Right lobe of liver (tissue), 6 donors: ENCODE measurements around the gene TRIM24. TPM values are rescaled to one million over a fixed set of nuclear protein-coding genes. Genes with fewer than 3 reads are reported as not detected.

Experiments used
- ATAC-seq, 4 donors: fragments of 200-7000 bp; cut with Tn5 transposase; one replicate each; pipeline ENCODE4 v1.9.1; 2020; ENCODE audit warnings: mild to moderate bottlenecking in 4 of 4, moderate library complexity in 4 of 4
- DNase-seq, 3 donors: peaks; one replicate each; pipeline ENCODE4 v3.0.0-alpha.2; 2020
- H3K27ac ChIP-seq, 3 donors: fragments of 200-600 bp; one replicate each; pipeline ENCODE4 v1.8.0; 2022
- H3K27me3 ChIP-seq, 2 donors: fragments of 200-600 bp; one replicate each; pipeline ENCODE4 v1.8.0; 2022
- H3K36me3 ChIP-seq, 4 donors: fragments of 200-600 bp; sonication (generic) in 1 of 4; one replicate each; pipeline versions ENCODE4 v1.5.1 to v1.8.0; 2017 to 2022; ENCODE audit warnings: control low read depth in 1 of 4
- H3K4me1 ChIP-seq, 4 donors: fragments of 200-600 bp; sonication (generic) in 1 of 4; one replicate each; pipeline versions ENCODE4 v1.5.1 to v1.8.0; 2017 to 2022; ENCODE audit warnings: control low read depth in 1 of 4
- H3K4me3 ChIP-seq, 3 donors: fragments of 200-600 bp; one replicate each; pipeline ENCODE4 v1.8.0; 2022
- H3K9me3 ChIP-seq, 4 donors: fragments of 200-600 bp; sonication (generic) in 1 of 4; one replicate each; pipeline versions ENCODE4 v1.5.1 to v1.8.0; 2017 to 2022; ENCODE audit warnings: control low read depth in 1 of 4
- POLR2A ChIP-seq: fragments of 450-650 bp; IDR thresholded peaks from one replicate; pipeline ENCODE4 v1.6.1; 2017; ENCODE audit warnings: antibody characterized with exemption, mild to moderate bottlenecking
- WGBS: methylation state at CpG from one replicate; pipeline ENCODE4 v1.1.6; 2018; ENCODE audit warnings: low coverage, low lambda C conversion rate; ENCODE audit not compliant: insufficient coverage; ENCODE audit errors: missing lambda C conversion rate; 5-methylcytosine and 5-hydroxymethylcytosine counted together
- intact Hi-C, 2 donors: fragments of 100-400 bp; cut with DNase I; formaldehyde crosslinking; loops; one replicate each; pipeline versions ENCODE4 v1.11.2 to v1.14.1; 2022
- total RNA-seq, 6 experiments: library from RNA; depleted of rRNA in 2 of 6; stranded (reverse); fragments of >200 nt in 2 of 6; fragmentation: NEBNext Ultra II Directional in 3 of 6; extraction: Animal tissue kit (Norgen Biotek cat#: 25700) in 3 of 6; gene quantifications; one replicate each; pipeline versions ENCODE4 v1.1.0 to v1.2.4, GENCODE V29; 2016 to 2023
- TF ChIP-seq, protein P1 (sequence below), 4 donors: fragments of 200-600 bp in 3 of 4; fragments of 450-650 bp in 1 of 4; IDR thresholded peaks; one replicate each; pipeline versions ENCODE4 v1.5.1 to v1.8.0; 2016 to 2022; ENCODE audit warnings: antibody characterized with exemption in 4 of 4, mild to moderate bottlenecking in 2 of 4
- donor health status: DM: no; HTN: yes; CAD: no.
- donor health status: DM: no; HTN: no; CAD: no.
- donor health status: DM: no; HTN: no; CAD: no.
- donor health status: DM: no; HTN: yes; CAD: no.
- donor health status: DM: no; HTN: yes; CAD: no.

The TRIM24 gene
- total RNA-seq, 6 experiments from 2014 or later, result 14.5 to 18.9 (median 16.5) TPM

DNA sequence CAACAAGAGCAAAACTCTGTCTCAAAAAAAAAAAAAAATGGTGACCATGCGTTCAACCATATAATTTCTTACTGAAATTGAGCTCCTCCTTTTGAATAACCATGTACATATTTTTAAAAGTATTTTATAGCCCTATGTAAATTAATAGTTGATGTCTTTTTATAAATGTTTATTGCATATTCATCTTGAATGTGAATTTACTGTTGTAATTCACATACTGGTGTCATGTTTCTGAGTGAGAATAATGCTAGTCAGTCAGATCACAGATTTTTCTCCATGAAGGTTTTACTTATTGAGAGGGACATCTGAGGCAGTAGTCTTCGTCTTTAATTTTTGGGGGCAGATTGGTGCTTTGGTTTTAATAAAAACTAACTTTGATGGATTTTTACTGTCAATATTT, 128.9 kb downstream of the TRIM24 start:
- ATAC-seq, result no peak
- intact Hi-C loops, result no loop called here
- no peak overlapping the region for H3K4me3 ChIP-seq
- H3K9me3 ChIP-seq, result no peaks in the 10 kb centered on the region
- H3K36me3 ChIP-seq, result peaks cover 0 to 21% (median 6%) of the 10 kb centered on the region in 4 donors
- no peak for TF ChIP-seq POLR2A
- TF ChIP-seq, protein P1, sequence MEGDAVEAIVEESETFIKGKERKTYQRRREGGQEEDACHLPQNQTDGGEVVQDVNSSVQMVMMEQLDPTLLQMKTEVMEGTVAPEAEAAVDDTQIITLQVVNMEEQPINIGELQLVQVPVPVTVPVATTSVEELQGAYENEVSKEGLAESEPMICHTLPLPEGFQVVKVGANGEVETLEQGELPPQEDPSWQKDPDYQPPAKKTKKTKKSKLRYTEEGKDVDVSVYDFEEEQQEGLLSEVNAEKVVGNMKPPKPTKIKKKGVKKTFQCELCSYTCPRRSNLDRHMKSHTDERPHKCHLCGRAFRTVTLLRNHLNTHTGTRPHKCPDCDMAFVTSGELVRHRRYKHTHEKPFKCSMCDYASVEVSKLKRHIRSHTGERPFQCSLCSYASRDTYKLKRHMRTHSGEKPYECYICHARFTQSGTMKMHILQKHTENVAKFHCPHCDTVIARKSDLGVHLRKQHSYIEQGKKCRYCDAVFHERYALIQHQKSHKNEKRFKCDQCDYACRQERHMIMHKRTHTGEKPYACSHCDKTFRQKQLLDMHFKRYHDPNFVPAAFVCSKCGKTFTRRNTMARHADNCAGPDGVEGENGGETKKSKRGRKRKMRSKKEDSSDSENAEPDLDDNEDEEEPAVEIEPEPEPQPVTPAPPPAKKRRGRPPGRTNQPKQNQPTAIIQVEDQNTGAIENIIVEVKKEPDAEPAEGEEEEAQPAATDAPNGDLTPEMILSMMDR (IDR thresholded peaks at IDR 0.05), result no peak
- no peaks in the 10 kb centered on the region for H3K4me1 ChIP-seq
- H3K27me3 ChIP-seq, result no peaks in the 10 kb centered on the region
- DNase-seq, result no peak
- WGBS, result 96% methylated on average over 2 of the region's 2 CpGs
- no peak overlapping the region for H3K27ac ChIP-seq

DNA sequence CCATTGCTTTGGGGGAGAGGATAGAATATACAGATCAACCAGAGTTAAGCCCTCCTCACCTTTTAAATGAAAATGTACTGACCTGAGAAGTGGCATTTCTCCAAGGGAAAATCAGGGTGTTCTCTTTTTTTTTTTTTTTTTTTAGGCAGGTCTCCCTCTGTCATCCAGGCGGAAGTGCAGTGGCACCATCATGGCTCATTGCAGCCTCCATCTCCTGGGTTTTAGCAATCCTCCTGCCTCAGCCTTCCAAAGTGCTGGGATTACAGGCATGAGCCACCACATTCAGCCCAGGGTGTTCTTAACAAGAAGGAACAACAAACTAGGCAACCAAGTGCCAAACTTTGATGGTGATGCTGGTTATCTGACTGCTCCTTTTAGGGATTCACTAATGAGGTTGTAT, 130.1 kb downstream of the TRIM24 start:
- WGBS, result no CpG with 5 or more reads among the region's 1 CpG
- intact Hi-C loops, result no loop called here
- ATAC-seq, result no peak
- TF ChIP-seq POLR2A, result no peak
- TF ChIP-seq, protein P1 (IDR thresholded peaks at IDR 0.05), result no peak
- Histone ChIP-seq H3K9me3 (no peaks in the 10 kb centered on the region), H3K4me3 (no peak overlapping the region), H3K36me3 (peaks cover 0 to 9% (median 3%) of the 10 kb centered on the region in 4 donors), H3K27ac (no peak overlapping the region), H3K4me1 (no peaks in the 10 kb centered on the region), H3K27me3 (no peaks in the 10 kb centered on the region)
- DNase-seq, result no peak

DNA sequence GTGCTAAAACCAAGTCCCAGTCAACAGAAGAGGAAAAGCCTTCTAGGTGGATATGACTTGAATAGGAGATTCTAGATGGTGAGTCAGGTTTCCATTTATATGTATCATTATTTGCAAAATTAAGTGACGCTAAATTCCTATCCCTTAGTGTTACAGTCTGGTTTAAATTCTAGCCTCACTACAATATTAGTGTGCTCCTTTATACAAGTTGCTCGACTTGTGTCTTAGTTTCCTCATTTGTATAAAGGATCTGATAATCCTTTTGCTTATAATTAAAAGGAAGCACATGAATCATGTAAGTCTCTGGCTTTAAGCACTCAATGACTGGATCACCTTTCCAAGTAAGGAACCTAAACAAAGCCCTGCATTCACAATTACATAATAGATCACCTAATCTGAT, 135.4 kb downstream of the TRIM24 start:
- WGBS, result 93% methylated on average over 2 of the region's 2 CpGs
- intact Hi-C loops, result no loop called here

DNA sequence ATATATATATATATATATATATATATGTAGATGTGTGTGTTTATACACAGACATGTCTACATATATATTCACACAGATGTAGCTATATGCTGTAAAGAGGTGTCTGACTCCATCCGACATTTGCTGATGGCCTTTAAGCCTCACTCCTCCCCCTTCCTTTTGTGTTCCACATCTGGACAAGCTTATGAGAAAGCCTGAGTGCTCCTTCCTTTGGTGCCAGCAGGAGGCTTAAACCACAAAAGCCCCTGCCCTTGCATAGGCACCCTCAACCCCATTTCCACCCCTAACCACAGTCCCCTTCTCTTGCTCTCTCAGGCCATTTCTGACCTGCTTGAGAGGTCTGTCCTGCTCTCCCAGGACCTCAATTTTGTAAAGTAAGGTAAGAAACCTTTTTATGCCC, 142.4 kb downstream of the TRIM24 start:
- no peaks in the 10 kb centered on the region for H3K9me3 ChIP-seq
- H3K27ac ChIP-seq, result no peak overlapping the region
- no peaks in the 10 kb centered on the region for H3K36me3 ChIP-seq
- intact Hi-C loops, result no loop called here
- no peak for DNase-seq
- H3K27me3 ChIP-seq, result no peaks in the 10 kb centered on the region
- H3K4me1 ChIP-seq, result peaks cover 0 to 6% (median 0%) of the 10 kb centered on the region in 4 donors
- ATAC-seq, result no peak
- TF ChIP-seq POLR2A, result no peak
- TF ChIP-seq, protein P1 (IDR thresholded peaks at IDR 0.05), result no peak
- no CpG with 5 or more reads among the region's 1 CpG for WGBS
- no peak overlapping the region for H3K4me3 ChIP-seq

More for the DNA sequence above, 135.4 kb downstream of the TRIM24 start:
- no peaks in the 10 kb centered on the region for H3K4me1 ChIP-seq
- DNase-seq (no peak), ATAC-seq (no peak)
- no peak overlapping the region for H3K27ac ChIP-seq
- H3K9me3 ChIP-seq, result no peaks in the 10 kb centered on the region
- H3K36me3 ChIP-seq, result no peaks in the 10 kb centered on the region
- no peak overlapping the region for H3K4me3 ChIP-seq
- H3K27me3 ChIP-seq, result no peaks in the 10 kb centered on the region
- TF ChIP-seq POLR2A, result no peak
- TF ChIP-seq, protein P1 (IDR thresholded peaks at IDR 0.05), result no peak
